Stimulated activated naive CD8-positive, alpha-beta T cell treated with anti-CD3 and anti-CD28 coated beads, Interleukin-15, Interleukin-2, amounts not matched to agents 100 U/mL and 50 U/mL, for 24 hours (primary cell): Measurements from ENCODE around the gene KRT5.
"Not testable (repeated sequence)": the region's sequence is repeated elsewhere in the genome, so short reads cannot be mapped to it uniquely, and the experiment has no call there.

Source experiments
- ATAC-seq: fragments of 150-1000 bp; cut with Tn5 transposase; one replicate; pipeline ENCODE4 v1.10.0; 2021
- DNase-seq: peaks from one replicate; pipeline ENCODE4 v3.0.0; 2021

The KRT5 gene

GRCh38 chr12:52494100-52494499 is 26.1 kb downstream of the KRT5 start:
- DNase-seq = no peak
- ATAC-seq = no peak

GRCh38 chr12:52493172-52493571 is 27.0 kb downstream of the KRT5 start, which contains the start of gene KRT6A:
Gene KRT6A (minus strand): TSS chr12:52493257. CDS start chr12:52493188, 69 bp downstream.
- ATAC-seq (no peak), DNase-seq (no peak)

GRCh38 chr12:52492405-52492804 is 27.8 kb downstream of the KRT5 start:
- DNase-seq, ATAC-seq: not testable (repeated sequence)

GRCh38 chr12:52491495-52491894 is 28.7 kb downstream of the KRT5 start:
- not testable (repeated sequence) for DNase-seq, ATAC-seq

- DNase-seq (no peak), ATAC-seq (no peak)
These were observed 31.5 kb downstream of the KRT5 start for GRCh38 chr12:52488736-52489135.

GRCh38 chr12:52487744-52488443 is 32.3 kb downstream of the KRT5 start:
- ATAC-seq, DNase-seq: not testable (repeated sequence)

GRCh38 chr12:52487211-52487610 is 33.0 kb downstream of the KRT5 start:
- ATAC-seq (no peak), DNase-seq (no peak)

- DNase-seq (no peak), ATAC-seq (no peak)
These were observed 33.8 kb downstream of the KRT5 start for GRCh38 chr12:52486166-52487105.

GRCh38 chr12:52480073-52480472 is 40.1 kb downstream of the KRT5 start:
- no peak for DNase-seq
- ATAC-seq = no peak

GRCh38 chr12:52477651-52478050 is 42.5 kb downstream of the KRT5 start:
- ATAC-seq = no peak
- no peak for DNase-seq

GRCh38 chr12:52474212-52474611 is 46.0 kb downstream of the KRT5 start:
- ATAC-seq (no peak), DNase-seq (no peak)

- no peak for ATAC-seq
These were observed 46.4 kb downstream of the KRT5 start, which contains the start of gene KRT6C for GRCh38 chr12:52473768-52474167. Gene KRT6C (minus strand): TSS chr12:52473805. CDS start chr12:52473737, 68 bp downstream.

GRCh38 chr12:52469853-52470252 is 50.3 kb downstream of the KRT5 start:
- DNase-seq = no peak
- no peak for ATAC-seq

More at GRCh38 chr12:52473768-52474167, 46.4 kb downstream of the KRT5 start, which contains the start of gene KRT6C:
- no peak for DNase-seq

GRCh38 chr12:52464897-52465296 is 55.3 kb downstream of the KRT5 start:
- no peak for ATAC-seq

More at GRCh38 chr12:52464897-52465296, 55.3 kb downstream of the KRT5 start:
- no peak for DNase-seq
